RPMI7951 (cell line): ENCODE measurements around the gene C4orf50. TPM values are rescaled to one million over a fixed set of nuclear protein-coding genes. Genes with fewer than 3 reads are reported as not detected.

Experiments
- DNase-seq: peaks from one replicate; pipeline ENCODE4 v3.0.0-alpha.2; 2012; ENCODE audit warnings: low read depth
- total RNA-seq: library from RNA; depleted of rRNA; stranded (reverse); fragments of >200 nt; shearing (Covaris generic); gene quantifications from 2 replicates; pipeline ENCODE4 v1.2.3, GENCODE V29; 2014

Gene C4orf50
- total RNA-seq, 1 experiment from 2014 or later = not detected

DNA sequence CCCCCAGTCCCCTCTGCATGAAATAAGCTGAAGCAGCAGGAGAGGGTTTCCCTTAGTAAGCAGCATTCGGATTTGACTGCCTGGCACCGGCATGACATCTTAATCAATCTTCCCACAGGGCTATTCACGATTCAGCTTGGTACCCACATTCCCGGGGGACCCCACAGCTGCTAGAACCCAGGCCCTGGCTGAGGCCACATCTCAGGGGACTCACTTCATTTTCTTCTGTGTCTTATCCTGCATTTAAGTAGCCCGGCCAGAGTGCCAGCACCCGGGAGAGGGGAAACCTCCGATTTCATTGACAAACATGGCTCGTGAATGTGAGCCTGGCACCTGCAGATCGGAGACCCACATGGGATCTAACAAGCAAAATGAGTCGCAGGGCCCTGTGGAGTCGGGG, 73.1 kb downstream of the C4orf50 start:
- DNase-seq = no peak

- no peak for DNase-seq
Observed at GRCh38 chr4:5943561-5943960, 74.7 kb downstream of the C4orf50 start.

DNA sequence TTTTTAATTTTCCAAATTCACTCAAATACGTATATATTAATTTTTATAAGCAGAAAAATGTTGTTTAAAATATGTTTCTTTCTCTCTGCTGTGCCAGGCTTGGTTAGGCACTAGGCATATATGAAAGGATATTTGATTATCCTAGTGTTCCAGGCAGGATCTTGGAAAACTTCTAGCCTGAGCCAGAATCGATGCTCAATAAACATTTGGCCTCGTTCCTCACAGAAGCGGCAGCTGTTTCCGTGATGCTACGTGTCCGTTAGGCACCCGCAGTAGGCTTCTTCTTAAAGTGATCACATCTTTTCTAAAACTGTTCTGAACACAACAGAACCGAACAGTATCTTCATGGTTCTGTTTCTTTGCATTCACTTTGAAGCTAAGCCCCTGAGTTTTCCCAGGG, 75.3 kb downstream of the C4orf50 start:
- DNase-seq = no peak

DNA sequence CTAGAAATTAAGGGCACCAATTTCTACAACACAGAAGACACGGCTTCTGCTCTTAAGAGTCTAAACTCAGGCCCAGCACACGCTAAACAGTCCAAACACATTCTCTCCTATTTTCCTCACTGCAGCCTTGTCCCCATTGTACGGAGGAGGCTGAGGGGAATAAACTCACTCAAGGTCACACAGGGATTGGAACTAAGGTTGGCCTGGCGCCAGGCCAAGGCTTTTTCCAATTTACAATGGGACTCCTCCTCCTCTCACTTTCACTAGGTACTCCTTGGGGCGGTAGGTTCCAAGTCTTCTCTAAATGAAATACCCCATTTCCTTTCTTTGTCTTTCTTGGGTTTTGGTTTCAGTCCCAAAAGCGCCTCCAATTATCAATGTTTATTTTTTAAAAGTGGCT, 76.6 kb downstream of the C4orf50 start:
- DNase-seq = no peak

DNA sequence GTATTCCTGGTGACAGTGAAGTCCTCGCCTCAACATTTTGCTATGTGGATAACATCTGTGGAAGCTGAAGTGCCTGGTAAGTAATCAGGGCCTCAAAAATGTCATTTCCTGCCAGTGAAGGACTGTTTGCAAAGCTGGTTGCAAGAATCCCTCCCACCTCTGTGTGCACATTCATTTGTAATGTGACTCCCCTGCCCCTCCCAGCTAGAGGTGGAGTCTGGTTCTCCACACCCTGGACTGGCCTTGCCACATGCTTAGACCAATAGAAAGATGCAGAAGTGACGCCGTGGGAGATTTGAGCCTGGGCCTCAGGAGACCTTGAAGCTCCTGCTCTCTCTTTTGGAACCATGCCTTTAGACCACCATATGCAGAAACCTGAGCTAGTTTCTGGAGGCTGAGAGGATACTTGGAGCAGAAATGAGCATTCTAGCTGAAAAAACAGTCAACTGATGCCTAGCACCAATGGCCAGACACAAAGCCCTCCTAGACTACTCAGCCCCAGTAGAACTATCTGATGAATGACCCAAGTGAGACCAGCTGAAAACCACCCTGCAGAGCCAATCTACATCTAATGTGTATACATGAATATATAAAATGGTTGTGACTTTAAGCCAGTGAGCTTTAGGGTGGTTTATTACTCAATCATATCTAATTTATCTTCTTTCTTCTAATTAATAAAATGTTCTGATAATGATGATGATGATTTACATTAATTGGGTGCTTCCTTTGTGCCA, 77.6 kb downstream of the C4orf50 start:
- DNase-seq = peak; percentile 36

DNA sequence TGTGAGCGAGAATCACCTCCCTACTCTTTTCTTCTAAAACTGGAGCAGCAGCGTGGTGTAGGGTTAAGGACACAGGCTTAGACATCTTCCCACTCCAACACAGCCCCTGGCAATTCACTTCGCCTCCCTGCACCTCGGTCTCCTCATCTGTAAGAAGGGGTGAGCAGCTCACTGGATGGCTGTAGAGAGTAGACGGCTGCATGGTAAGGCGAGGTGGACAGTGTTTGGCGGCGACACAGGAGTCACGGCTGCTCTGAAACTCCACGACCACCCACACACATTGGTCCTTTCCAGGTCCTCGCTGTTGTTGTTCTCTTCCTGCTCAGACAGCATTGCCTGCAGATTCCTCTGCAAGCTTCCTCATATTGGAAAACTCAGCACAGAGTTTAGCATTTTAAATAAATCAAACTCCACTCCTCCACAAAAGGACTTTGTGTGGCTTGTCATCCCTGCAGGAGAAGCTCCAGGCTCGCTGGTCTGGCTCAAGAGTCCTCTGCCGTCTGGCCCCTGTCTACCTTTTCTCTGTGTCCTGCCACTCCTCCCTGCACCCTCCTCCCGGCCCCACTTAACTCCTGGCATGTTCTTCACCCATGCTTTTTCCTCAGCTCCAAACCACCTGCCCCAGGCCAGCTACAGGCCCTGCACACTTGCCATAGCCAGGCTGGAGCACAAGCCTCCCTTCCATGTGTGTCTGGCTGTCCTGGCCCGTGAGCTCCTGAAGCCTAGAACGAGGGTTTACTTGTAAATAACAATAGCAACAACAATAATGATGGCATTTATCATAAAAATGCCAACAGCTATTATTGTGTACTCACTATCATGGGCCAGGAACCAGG, 84.0 kb downstream of the C4orf50 start:
- no peak for DNase-seq

DNA sequence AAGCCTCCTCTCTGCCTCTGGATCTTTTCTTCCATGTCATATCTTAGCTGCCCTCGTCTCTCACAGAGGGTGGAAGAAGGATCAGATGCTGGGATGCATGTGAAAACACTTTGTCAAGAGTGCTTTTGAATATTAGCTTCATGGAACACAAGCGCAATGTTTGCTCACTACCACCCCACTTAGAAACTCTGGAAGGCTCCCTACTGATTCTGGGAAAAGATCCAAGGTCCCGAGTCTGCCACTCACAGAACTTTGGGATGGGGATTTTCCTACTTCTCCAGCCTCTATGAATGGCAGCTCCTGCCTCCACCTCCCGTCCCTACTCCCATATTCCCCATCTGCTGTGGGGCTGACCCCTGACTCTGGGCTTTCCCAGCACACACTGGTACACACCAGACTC, 85.1 kb downstream of the C4orf50 start:
- DNase-seq = no peak

DNA sequence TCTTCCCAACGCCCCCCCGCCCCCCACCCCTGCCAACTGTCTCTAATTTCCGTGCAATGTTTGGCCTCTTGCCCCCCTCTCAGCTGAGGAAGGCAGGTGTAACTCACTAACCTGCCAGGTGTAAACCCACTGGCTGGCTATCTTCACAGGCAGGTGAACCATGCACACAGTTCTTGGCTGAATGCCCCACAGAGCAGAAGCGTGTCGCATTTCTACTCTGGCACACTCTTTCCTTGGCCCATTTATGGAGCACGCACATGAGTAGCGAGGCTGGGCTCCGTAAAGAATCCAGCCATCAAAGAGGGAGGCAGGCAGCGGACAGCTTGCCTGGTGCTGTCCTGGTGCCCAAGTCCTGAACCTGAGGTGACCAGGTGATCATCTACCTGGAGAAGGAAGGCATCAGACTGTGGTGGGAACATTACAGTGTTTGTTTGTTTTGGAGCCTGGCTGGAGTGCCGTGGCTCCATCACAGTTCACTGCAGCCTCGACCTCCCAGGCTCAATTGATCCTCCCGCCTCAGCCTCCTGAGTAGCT, 86.1 kb downstream of the C4orf50 start:
- no peak for DNase-seq

GRCh38 chr4:5931526-5931925, 86.7 kb downstream of the C4orf50 start:
- no peak for DNase-seq

DNA sequence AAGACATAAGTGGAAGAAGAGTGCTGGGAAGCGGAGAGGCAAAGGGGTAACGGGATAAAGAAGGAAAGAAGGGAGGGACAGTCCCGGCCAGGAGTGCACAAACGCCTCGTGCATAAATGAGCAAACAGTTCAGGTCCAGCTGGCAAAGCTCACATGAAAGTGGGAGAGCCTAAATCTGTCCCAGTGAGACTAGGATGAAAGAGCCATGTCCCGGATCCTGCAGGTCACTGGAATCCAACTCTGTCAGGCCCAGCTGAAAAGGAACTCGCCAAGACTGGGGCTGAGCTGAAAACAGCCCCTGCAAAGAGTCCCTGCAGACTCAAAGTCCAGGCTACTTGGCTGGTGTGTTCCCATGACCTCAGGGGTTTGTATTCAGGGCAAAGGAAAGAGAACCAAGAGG, 87.4 kb downstream of the C4orf50 start:
- DNase-seq = no peak

DNA sequence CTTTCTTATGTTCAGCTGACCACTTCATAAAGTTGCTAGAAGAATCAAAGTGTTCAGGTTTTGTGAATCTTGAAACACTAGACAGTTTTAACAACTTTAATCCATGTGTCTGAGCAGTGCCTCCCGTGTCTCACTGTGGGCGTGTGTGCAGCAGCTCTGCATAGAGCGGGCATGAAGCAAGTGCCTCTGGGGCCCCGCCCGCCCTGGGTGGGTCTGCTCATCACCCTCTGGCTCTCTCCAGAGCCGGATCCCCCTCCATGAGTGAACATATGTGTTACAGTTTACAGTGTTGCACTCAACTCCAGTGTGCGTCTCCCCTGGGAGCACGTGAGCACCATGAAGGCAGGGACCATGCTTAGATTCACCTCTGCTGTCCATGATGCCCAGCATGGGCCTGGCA, 87.8 kb downstream of the C4orf50 start:
- DNase-seq = no peak

- DNase-seq = no peak
Observed at GRCh38 chr4:5928844-5929420, 89.3 kb downstream of the C4orf50 start.

DNA sequence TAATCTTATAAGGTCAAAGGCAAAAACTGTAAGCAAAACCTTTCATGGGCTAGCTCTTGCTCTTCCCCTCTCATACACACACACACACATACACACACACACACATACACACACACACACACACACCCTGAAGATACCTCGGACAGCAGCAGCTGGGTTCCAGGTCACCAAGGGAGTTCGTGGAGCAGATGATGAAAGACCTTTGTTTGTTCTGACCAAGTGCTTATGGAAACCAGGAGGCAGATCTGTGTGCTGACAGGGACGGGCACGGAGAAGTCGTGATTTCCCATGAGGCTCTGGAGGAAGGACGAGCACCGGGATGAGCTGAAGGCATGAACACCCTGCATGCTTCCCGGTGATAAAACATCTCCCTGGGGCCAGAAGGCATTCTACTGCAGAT, 90.0 kb downstream of the C4orf50 start:
- no peak for DNase-seq

GRCh38 chr4:5927747-5928146, 90.5 kb downstream of the C4orf50 start:
- no peak for DNase-seq

DNA sequence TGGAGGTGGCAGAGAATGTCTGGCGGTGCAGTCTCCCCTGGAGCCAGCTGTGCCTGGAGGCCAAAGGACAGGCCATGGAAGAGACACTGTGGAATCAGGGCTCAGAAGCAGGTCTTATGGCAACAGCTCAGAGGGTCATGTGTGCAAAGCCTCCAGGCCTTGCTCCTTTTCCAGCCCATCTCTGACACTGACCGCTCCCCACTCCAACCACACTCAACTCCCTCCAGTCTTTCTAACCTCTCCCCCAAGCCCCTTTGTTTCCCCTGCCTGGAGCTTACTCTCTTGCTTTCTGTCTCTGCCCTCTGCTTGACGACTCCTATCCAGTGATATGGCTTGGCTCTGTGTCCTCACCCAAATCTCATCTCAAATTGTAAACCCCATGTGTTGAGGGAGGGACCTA, 91.1 kb downstream of the C4orf50 start:
- DNase-seq = no peak

GRCh38 chr4:5926598-5926997, 91.6 kb downstream of the C4orf50 start:
- DNase-seq = no peak

GRCh38 chr4:5925419-5926200, 92.6 kb downstream of the C4orf50 start:
- no peak for DNase-seq

- no peak for DNase-seq
Observed at GRCh38 chr4:5924461-5925125, 93.6 kb downstream of the C4orf50 start.

DNA sequence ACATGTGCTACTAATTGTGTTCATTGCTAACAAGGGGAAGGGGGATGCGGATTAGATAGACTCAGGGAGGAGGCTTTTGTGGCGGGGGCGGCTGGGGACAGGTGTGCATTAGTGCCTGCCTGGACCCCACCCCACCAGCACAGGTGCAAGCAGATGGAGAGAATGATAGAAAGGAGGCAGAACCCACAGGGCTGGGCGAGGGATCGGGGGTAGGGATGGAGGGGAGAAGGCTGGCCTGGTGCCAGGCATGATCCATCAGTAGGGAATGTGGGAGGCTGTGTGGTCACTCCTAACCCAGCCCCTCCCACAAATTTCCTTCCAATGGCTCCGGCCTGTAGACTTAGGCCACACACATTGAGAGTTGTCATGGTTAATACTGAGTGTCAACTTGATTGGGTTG, 94.9 kb downstream of the C4orf50 start:
- DNase-seq = no peak

GRCh38 chr4:5922556-5922955, 95.7 kb downstream of the C4orf50 start:
- no peak for DNase-seq

GRCh38 chr4:5921981-5922380, 96.2 kb downstream of the C4orf50 start:
- no peak for DNase-seq
